Activated naive CD4-positive, alpha-beta T cell (primary cell): ENCODE measurements around the gene ATP6V1G2.
A peak's percentile ranks its signal among the peaks of the same experiment; 100 is the strongest.

Experiments
- DNase-seq, 4 experiments: peaks; one replicate each; lab custom pipeline; 2025; lab: John Stamatoyannopoulos, UW

Gene ATP6V1G2

DNA sequence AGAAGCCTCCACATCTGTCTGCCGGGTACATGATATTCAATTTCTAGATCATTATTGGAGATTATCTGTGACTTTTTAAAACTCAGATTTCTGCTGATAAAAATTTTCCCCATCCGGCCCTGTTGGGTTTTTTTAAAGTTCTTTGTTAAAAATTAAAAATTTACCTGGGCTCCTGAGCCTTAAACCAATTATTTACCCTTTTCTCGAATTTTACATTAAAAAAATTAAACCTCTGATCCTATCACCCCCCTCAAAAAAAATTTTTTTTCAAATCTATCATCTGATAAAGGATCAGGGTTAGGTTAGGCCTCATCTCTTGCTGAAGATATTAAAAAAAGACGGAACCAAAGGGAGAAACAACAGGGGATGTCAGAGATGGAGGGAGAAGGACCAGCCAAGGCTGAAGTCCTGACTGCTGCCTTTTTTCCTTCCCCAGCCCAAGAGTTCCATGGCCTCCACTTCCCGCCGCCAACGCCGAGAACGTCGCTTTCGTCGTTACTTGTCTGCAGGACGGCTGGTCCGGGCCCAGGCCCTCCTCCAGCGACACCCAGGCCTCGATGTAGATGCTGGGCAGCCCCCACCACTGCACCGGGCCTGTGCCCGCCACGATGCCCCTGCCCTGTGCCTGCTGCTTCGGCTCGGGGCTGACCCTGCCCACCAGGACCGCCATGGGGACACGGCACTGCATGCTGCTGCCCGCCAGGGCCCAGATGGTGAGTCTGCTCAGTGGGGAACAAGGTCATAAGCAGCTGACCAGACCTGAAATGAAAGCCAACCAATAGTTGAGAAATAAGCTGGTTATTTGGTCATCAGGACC, 1.5 kb upstream of the ATP6V1G2 start:
- no peak for DNase-seq

- DNase-seq = peak; percentile 47 to 79 (median 69)
Observed at GRCh38 chr6:31546958-31547726, 734 bp upstream of the ATP6V1G2 start, which contains the start of gene NFKBIL1. Gene NFKBIL1, plus strand, starts transcription at chr6:31547608. Its CDS starts 87 bp downstream, at chr6:31547695.

GRCh38 chr6:31545291-31545690, 1.1 kb downstream of the ATP6V1G2 start:
- DNase-seq = no peak

GRCh38 chr6:31544676-31545075, 1.7 kb downstream of the ATP6V1G2 start:
- DNase-seq = no peak

- DNase-seq = no peak
Observed at GRCh38 chr6:31543639-31544038, 2.8 kb downstream of the ATP6V1G2 start.

- DNase-seq = peak; percentile 77 to 89 (median 80)
Observed at GRCh38 chr6:31541658-31542521, 4.5 kb downstream of the ATP6V1G2 start, which contains the start of gene DDX39B. Gene DDX39B, minus strand, starts transcription at chr6:31542003. Its CDS starts 1,471 bp downstream, at chr6:31540532.

- peak in 2 of 4 experiments; percentile 46 to 57 for DNase-seq
Observed at GRCh38 chr6:31541059-31541657, 5.2 kb downstream of the ATP6V1G2 start.

DNA sequence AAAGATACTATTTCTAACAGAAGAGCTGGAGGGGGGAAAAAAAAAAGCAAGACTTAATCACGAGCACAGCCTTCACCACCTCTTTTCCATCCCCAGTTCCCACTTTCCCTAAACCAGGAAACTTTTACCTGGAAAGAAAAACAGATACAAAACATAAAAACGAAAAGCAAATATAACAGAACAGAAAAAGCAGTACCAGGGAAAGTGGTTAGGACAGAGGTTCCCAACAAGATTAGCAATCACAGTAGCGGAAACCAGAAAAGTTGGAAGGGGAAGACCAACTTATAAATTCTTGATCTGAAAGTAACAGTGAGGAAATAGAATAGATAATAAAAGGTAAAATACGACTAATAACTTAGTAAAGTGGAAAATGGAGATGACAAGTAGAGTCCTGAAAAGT, 5.8 kb downstream of the ATP6V1G2 start:
- no peak for DNase-seq

- no peak for DNase-seq
Observed at GRCh38 chr6:31538805-31539400, 7.5 kb downstream of the ATP6V1G2 start.

GRCh38 chr6:31535538-31536324, 10.7 kb downstream of the ATP6V1G2 start:
- no peak for DNase-seq

DNA sequence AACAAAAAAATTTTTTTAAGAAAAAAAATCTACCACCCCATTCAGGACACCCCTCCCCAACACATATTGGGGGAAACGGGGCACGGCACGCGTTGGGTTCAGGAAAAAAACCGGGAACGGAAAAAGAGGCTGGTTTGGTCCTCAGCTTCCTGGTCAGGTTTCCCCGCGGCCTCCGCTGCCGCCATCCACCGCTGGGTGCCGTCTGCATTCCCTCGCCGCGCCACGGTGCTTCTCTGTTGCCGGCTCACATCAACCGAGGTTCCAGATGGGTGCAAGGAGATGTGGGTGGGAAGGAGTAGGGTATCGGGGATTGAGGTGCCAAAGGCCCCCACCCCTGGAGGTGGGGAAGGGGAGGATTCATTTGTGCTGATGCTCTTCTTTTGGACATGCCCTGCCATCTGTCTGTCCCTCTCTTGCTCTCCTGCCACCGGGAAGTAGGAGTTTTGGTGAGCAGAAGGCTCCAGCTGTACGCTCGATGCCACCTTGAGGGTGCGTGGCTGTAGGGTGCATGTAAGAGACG, 11.8 kb downstream of the ATP6V1G2 start:
- no peak for DNase-seq

DNA sequence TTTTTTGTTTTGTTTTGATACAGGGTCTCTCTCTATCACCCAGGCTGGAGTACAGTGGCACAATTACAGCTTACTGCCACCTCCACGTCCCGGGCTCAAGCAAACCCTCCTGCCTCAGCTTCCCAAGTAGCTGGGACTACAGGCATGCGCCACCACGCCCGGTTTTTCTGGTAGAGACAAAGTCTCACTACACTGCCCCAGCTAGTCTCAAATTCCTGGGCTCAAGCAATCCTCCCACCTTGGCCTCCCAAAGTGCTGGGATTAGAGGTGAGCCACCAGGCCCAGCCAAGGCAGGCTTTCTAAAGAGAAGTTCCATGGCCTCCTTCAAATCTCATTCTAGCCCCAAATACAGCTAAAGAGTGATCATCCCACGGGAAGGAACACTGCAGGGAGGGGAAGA, 12.4 kb downstream of the ATP6V1G2 start:
- no peak for DNase-seq

DNA sequence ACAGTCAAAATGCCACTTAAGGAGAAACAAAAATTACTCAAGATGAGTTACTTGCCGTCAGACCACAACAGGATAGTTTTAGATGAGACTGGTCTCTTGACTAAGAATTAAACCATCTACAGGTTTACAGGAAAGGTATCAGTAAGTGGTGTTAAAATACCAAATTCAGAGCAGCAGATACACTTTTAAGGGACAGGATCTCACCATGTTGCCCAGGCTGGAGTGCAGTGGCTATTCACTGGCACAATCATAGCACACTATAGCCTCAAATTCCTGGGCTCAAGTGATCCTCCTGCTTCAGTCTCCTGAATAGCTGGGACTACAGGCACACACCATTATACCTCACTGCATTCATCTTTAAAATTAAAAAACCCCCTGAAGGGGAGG, 13.0 kb downstream of the ATP6V1G2 start:
- no peak for DNase-seq

GRCh38 chr6:31532644-31533454, 13.6 kb downstream of the ATP6V1G2 start:
- no peak for DNase-seq

DNA sequence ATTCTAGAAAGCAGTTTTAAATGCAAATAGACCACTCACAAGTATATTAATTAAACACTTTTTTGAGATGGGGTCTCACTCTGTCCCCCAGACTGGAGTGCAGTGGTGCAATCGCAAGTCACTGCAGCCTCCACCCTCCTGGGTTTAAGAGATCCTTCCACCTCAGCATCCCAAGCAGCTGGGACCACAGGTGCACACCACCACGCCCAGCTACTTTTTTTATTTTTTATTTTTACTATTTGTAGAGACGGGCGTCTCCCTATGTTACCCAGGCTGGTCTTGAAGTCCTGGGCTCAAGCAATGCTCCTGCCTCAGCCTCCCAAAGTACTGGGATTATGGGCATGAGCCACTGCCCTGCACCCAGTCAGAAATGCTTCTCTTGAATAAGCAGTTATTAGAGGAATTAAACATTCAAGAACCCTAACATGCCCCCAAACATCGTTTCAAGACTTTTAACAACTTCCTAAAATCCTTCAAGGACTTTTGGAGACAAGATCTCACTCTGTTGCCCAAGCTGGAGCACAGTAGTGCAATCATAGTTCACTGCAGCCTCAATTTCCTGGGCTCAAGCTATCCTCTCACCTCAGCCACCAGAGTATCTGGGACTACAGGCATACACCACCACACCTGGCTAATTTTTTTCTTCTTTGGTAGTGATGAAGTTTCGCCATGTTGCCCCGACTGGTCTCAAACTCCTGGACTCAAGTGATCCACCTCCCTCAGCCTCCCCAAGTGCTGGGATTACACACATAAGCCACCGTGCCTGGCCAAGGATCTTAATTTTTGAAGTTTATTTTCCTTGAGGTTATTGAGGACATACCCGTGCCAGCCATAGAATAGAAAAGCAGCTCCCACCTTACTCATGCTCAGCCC, 14.4 kb downstream of the ATP6V1G2 start:
- DNase-seq = no peak

DNA sequence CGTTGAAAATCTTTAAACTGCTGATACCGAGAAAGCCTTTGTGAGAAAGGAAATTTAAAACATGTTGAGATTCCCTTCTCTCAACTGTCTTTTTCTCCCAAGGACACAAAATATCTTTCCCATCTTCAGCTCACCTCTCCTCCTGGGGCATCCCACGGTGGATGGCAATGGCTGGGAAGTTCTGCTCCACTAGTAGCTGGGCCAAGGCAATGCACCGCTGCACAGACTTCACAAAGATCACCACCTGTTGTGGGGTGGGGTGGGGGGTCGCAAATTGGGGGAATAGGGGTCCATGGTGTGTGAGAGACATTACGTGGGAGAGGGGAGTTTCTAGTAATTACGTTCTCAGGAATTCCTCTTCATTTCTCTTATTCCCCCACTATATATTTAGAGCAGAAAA, 15.2 kb downstream of the ATP6V1G2 start:
- no peak for DNase-seq

DNA sequence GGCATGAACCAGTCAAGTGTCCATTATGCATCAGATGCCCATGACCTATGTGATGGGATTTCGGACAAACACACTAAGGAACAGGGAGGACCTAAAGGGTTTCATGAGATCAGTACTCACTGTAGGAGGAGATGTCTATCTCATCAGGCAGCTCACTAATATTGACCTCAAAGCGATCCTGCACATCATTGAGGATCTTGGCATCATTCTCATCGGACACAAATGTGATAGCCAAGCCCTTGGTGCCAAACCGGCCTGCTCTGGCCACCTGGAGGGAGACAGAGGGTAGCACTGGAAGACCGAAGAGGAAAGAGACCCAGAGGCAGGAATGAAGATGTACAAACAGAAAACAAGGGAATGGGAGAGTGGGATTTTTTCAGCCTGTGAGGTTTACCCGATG, 15.7 kb downstream of the ATP6V1G2 start:
- no peak for DNase-seq
